ENCODE measurements around the gene CGB5. TPM values are rescaled to one million over a fixed set of nuclear protein-coding genes. Genes with fewer than 3 reads are reported as not detected.

Gene CGB5
- total and polyA plus RNA-seq, 9 of the 15 experiments (the other 6 are each of a cell fraction or from before 2014, with no cell fraction given): not detected

- peak; percentile 77; the same call in 1 of the 2 replicates for TF ChIP-seq ZFPM2 (CRISPR knock-in tag; IDR thresholded peaks at IDR 0.05)
- TF ChIP-seq TEAD1 (CRISPR knock-in tag; IDR thresholded peaks at IDR 0.05): peak in 1 of 2 experiments; percentile 60; a peak in 1 of 4 replicates
- peak; percentile 33; the same call in 1 of the 2 replicates for TF ChIP-seq ZBTB7A (IDR thresholded peaks at IDR 0.05; ENCODE audit: borderline replicate concordance, control insufficient read depth, low read depth, low read length)
- peak; percentile 91 for TF ChIP-seq POLR2H (tag; IDR thresholded peaks at IDR 0.05; ENCODE audit: low read depth)
- TF ChIP-seq CCNT2 (IDR thresholded peaks at IDR 0.05; ENCODE audit: borderline replicate concordance, extremely low read depth, insufficient read length, low read depth, low read length): peak; percentile 82
- TF ChIP-seq SRF (CRISPR knock-in tag; IDR thresholded peaks at IDR 0.05): peak in 1 of 2 experiments; percentile 74; a peak in 2 of 4 replicates
- peak; percentile 88; the same call in 1 of the 2 replicates for TF ChIP-seq RREB1 (CRISPR knock-in tag; IDR thresholded peaks at IDR 0.05)
- no peak for TF ChIP-seq SLC30A9 (CRISPR knock-in tag; IDR thresholded peaks at IDR 0.05)
- 0 out of 4 replicates have a peak, but pooled peaks of 1 of the 2 experiments have one; percentile 56 for TF ChIP-seq UBTF (IDR thresholded peaks at IDR 0.05; ENCODE audit: borderline replicate concordance in 1 of 2, low read depth in 2 of 2, low read length in 2 of 2)
- TF ChIP-seq E2F5 (CRISPR knock-in tag; IDR thresholded peaks at IDR 0.05): peak; percentile 66
- TF ChIP-seq XRCC5 (IDR thresholded peaks at IDR 0.05; ENCODE audit: low read depth, low read length): peak; percentile 82; the same call in 1 of the 2 replicates
- TF ChIP-seq NFXL1 (CRISPR knock-in tag; IDR thresholded peaks at IDR 0.05): no peak
- 0 out of 2 replicates have a peak, but pooled peaks have one; percentile 25 for TF ChIP-seq ZBTB33 (CRISPR knock-in tag; IDR thresholded peaks at IDR 0.05)
Observed at GRCh38 chr19:49085020-49085867, 41.6 kb downstream of the CGB5 start, which contains the start of gene SNRNP70 (continued).

All from K562 (cell line).